ENCODE measurements around the gene PPA1.
A peak's percentile ranks its signal among the peaks of the same experiment; 100 is the strongest.
"Not testable (repeated sequence)": the region's sequence is repeated elsewhere in the genome, so short reads cannot be mapped to it uniquely, and the experiment has no call there.

The PPA1 gene

DNA sequence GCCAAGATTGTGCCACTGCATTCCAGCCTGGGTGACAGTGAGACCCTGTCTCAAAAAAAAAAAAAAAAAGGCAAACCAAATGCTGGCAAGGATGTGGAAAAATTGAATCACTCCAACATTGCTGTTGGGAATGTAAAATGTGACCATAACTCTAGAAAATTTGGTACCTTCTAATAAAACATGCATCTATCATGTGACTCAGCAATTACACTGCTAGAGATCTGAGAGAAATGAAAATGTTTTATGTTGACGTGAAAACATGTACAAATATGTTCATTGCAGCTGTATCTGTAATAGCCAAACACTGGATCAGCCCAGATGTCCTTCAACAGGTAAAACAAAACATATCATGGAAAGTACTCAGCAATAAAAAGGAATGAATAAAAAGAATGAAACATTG is 32.1 kb downstream of the PPA1 start:
- no peak for DNase-seq

DNA sequence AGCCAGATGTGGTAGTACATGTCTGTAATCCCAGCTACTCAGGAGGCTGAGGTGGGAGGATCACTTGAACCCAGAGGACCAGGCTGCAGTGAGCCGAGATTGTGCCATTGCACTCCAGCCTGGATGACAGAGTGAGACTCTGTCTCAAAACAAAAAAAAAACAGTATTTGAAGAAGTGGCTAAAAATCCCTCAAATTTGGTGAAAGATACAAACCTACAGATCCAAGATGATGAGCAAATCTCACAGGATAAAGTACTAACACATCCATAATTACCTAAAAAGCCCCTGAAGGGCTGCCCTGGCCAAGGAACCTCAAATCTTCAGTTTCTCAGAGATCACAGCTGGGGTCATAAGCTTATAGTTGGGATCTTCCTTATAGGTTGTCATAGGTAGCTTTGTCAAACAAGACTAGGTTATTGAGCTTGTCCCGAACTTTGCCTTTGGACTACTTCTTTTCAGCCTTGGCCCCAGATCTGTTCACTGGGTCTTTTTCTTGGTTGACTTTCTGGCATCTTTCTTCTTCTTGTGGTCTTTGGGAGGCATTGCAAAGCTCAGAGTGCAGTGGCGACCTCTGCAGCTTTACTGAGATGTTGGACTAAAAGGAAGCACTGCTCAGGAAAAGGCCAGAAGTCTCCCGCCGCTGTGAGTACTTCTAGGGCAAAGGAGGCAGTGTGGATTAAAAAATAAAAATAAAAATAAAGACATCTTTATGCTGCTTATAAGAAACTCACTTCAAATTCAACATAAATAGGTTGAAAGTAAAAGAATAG is 34.3 kb downstream of the PPA1 start:
- peak; percentile 14 for DNase-seq

DNA sequence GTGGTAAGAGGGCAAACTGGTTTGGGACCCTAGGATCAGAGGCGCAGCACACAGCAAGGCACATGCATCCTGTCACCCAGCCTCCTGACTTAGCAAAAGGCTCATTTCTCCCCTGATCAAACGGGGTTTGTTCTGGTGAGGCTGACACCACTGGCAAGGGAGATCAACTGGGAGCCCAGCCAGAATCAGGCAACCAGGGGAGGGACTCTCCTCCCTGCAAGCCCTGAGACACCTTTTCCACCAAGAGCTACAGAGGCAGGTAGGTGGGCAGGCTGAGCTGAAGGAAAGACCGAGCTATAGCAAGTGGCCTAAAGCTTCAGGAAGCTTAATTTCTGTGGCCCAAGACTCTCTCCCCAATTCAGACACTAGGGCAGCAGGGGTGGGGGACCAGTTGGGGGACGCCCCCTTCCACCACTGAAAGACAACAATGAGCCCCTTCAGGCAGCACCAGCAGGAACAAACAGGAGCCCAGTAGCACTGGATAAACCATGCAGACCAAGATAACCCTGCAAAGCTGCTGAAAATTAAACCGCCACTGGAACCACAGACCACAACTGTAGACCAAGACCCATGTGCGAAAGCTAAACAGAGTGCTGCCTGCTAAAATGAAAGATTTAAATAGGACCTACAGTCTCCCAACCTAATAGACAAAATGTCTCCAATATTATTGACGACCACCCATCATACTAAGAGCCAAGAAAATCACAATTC is 35.8 kb downstream of the PPA1 start:
- DNase-seq = no peak

DNA sequence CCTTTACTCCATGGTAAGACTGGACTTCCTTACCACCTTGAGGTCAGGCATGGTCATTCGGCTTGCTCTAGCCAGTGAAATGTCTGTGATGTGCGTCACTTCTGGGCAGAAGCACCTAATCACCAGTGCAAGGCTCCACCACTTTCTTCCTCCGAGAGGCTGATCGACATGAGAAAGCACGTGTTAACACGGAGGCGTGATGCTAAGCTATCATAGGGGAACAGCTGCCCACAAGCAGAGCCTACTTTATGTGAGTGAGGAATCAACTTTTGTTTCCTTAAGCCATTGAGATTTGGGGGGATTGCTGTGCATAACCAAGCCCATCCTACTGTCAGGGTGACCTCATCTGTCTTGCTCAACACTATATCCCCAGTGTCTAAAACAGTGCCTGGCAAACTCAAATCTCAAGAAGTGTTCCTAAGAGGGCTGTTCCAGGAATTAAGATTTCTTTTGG is 39.8 kb downstream of the PPA1 start:
- no peak for DNase-seq

DNA sequence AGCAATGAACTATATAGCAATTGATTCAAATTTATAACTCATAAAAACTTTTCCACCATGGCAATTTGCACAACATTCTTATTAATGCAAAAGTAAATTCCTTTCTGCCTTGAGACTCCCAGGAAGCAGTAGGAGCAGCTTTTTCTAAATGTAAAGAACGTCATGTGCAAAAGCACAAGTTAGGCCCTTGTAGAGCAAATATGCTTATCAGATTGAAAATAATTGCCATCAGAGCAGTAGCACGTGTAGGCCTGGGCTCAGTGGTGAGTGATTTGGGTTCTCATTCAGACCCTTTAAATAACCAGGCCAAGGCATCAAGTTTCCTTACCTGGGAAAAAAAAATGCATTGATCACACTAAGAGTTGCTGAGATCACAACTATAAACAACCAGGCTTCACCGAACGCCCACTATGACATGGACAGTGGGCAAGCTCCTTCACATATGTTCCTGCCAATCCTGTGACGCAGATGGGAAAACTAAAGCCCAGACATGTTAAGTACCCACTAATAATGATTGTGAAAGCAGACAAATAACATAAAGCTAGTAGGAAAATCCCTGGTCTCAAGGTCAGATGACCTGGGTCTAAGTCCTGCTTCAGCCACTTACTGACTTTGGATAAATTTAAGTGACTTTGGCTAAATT is 40.8 kb downstream of the PPA1 start:
- no peak for DNase-seq

DNA sequence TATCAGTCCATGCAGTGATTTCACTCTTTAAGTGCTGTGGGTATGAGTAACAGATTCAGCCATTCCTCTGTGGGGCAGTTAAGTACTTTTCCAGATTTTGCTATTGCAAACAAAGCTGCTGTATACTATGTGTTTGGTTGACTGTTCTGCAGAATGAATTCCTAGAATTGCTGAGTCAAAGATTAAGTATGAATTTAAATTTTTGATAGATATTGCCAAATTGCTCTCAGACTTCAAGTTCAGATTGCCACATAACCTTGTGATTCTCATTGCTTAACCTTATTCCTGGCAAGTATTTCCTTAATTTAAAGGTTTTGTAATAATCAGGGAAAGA is 41.3 kb downstream of the PPA1 start:
- no peak for DNase-seq

DNA sequence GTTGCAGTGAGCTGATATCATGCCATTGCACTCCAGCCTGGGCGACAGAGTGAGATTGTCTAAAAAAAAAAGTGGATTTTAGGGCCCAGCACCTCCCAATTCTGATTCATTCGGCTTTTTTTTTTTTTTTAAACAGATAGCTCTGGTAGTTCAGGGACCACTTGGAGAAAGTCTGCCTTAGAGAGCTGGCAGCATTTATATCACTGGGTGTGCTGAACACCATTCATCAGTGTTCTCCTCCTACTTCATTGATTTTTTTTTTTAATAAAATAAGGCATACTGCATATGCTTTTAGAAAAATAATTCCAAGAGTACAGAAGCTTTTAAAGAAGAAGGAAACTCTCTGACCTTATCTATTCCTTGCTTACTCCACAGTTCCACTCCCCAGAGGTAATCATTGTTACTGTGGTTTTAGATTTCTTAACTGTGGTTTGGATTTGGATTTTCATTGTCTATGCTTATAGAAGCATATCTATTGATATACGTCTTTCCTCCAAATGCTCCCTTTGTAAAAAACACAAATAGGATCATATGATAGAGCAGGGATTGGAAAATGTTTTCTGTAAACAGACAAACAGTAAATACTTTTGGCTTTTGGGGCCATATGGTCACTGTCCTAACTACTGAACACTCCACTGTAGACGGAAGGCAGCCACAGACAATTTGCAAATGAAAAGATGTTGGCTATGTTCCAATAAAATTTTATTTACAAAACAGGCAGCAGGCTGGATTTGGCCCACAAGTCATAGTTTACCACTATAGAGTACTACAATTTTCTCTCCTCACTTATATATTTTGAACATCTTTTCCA is 41.9 kb downstream of the PPA1 start:
- no peak for DNase-seq

DNA sequence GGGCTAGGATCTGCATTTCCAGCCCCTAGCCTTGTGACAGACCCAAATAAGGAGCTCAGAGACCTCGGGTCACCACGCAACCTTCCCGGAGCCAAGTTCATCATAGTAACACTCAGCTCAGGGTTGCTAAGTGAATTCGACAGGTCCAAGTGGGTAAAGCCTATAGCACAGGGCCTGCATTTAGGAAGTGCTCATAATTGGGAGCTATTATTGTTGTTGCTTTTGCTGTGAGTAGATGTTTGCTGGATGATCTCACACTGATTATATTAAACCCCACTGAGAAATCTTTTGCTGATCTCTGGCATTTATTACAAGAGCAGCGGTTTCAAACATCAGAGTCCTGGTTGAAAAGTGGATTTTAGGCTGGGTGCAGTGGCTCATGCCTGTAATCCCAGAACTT is 42.6 kb downstream of the PPA1 start:
- no peak for DNase-seq

DNA sequence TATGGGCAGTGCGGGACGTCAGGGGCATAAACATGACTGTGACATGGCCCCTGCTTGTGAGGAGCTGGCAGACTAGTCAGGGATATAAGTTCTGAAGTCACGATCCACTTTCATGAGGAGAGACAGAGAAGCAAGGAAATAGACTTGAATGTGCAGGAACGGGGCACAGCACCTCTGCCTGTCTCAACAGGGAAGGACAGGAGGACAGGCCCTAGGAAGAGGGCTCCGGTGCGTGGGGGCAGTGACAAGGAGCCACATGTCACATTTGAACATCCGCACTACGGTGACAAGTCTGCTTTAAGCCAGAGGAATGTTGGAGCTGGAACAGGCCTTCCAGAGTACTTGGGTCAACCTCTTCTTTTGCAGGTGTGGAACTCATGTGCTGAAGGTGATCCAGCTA is 43.1 kb downstream of the PPA1 start:
- no peak for DNase-seq

DNA sequence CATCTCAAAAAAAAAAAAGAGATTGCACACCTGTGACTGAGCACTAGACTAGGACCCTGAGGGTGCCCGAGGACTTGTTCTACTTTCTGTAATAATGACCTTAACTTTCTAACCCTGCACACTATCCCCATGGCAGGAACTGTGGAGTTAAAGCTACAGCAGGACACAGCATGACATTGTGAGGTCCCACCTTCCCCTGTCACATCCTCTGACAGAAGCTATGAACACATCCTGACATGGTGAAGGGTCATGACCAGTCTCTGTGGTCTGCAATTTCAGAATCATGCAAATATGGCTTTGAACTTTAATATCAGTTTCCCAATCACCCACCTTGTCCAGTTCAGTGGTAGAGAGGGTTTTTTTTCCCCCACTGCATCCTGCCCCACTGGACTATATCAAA is 44.5 kb downstream of the PPA1 start:
- DNase-seq = no peak

DNA sequence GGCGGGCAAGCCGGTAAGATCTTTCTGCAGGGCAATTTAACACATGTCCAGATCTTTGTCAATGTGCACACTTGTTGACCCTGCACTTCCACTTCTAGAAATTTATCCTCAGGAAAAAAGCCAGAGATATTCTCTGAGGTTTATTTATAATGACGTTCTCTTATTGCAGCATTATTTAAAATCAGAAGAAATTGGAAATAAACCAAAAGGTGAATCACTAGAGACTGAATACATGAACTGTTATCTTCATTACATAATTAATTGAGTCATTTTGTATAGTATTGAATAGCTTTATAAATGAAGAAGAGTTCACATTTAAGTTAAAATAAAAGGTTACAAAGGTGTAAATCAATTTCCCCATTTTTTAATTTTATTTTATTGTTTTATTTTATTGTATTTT is 46.7 kb downstream of the PPA1 start:
- DNase-seq = no peak

DNA sequence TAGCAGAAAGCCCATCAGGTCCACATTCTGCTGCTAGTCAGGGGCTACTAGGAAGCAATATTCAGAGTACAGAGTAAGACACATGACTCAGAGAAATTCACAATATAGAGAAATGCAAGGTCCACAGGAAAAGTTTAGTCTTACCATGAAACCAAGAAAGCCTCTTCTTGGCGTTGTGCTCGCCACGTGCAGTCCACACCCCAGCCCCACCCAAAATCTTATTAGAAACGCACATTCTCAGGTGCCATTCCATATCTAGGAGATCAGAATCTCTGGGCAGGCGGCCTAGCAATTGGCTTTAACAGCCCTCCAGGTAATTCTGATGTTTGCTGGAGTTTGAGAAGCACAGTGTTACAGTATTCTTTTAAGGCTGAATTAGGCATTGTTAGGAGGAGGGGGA is 47.1 kb downstream of the PPA1 start:
- no peak for DNase-seq

DNA sequence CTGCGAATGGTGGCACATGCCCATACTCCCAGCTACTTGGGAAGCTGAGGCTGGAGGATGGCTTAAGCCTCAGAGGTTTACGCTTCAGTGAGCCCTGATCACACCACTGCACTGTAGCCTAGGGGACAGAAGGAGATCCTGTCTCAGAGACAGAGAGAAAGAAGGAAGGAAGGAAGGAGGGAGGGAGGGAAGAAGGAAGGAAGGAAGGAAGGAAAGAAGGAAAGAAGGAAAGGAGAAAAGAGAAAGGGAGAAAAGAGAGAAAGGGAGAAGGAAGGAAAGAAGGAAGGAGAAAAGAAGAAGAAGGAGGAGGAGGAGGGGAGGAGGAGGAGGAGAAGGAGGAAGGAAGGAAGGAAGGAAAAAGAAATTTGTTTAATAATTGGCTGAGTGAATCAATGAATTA is 49.9 kb downstream of the PPA1 start:
- DNase-seq = no peak

DNA sequence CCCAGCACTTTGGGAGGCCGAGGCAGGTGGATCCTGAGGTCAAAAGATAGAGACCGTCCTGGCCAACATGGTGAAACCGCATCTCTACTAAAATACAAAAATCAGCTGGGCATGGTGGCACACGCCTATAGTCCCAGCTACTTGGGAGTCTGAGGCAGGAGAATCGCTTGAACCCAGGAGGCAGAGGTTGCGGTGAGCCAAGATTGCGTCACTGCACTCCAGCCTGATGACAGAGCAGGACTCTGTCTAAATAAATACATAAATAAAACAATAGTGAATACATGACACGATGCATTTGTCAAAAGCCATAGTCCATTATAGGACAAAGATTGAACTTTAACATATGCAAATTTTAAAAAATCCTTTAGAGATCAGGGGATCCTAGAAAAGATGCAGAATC is 54.0 kb downstream of the PPA1 start:
- DNase-seq = not testable (repeated sequence)

DNA sequence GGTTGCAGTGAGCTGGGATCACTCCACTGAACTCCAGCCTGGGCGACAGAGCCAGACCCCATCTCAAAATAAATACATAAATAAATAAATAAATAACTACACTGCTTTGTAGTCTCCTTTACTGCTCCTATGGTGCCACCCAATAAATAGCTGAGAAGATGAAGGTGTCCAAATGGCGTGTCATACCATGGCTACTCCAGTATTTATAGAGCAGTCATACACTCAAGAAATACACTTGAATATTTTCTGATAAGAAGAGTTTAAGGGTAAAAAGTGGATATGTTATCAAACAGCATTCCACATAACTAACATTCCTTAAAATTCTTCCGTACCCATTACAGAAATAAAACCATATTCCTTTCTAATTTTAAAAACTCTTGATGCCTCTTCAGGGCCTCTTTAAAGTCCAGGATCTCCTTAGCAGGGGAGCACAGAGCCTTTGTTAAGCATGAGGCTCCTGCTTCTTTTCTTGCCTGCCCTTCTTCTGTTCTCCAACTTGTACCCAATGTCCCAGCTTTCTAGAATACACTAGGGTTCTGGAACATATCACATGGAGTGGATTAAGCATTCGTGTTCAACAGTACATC is 55.0 kb downstream of the PPA1 start:
- no peak for DNase-seq

DNA sequence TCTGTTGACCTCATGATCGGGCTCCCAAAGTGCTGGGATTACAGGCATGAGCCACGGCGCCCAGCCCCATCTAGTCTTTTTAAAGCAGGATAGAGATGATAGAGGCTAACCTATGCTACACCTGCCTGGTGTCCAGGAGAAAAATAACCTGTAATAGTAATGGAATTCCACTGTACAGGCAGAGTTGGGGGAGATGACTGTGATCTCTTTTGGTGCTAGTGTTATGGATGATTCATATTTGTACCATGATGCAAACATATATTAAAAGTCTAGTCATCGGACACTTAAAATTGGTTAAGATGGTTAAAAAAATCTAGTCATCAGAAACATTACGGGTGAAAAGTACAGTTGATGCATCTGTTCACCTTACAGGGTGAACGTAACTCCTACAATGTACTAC is 56.8 kb downstream of the PPA1 start:
- DNase-seq = no peak

DNA sequence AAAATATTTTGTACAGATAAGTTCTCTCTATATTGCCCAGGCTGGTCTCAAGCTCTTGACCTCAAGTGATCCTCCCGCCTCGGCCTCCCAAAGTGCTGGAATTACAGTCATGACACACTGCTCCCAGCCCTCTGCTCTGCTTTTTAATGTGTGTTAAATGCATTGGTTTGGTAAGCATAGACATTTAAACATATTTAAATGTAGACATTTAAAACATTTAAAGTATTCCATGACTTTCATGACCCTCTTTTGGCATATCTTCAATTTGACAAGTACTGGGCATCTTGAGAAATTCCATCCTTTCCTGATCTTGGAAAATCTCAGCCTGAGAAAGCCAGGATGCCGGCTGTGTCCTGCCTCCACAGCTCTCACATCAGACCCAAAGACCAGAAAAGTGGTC is 57.7 kb downstream of the PPA1 start:
- DNase-seq = no peak

DNA sequence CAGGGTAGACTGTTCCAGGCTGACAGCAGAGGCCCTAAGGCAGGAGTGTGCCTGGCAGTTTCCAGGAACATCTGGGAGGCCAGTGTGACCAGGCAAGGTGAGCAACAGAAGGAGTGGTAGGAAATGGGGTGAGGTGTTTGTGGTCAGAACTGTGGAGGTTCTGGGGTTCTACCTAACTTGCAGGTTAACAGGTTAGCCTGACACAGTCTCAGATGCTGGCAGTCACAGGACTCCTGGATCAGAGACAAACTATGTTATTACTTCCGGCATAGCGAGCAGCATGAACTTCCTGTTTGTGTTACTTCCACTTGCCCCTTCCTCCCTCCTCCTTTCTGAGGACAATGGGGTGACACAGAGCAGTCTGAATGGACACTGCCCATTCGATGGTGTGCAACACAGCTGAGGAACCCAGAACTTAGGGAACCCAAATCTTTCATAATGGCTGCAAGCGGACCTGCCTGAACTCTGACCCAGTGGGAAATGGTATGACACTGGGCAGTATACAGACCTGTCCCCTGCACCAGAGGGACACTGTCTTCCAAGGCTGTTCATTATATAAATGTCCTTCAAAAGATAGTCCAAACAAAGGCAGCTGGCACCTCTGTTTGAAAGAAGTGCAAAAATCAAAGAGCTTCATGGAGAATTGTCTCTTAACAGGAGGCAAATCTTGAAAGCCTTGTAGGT is 59.0 kb downstream of the PPA1 start:
- DNase-seq = peak; percentile 38

DNA sequence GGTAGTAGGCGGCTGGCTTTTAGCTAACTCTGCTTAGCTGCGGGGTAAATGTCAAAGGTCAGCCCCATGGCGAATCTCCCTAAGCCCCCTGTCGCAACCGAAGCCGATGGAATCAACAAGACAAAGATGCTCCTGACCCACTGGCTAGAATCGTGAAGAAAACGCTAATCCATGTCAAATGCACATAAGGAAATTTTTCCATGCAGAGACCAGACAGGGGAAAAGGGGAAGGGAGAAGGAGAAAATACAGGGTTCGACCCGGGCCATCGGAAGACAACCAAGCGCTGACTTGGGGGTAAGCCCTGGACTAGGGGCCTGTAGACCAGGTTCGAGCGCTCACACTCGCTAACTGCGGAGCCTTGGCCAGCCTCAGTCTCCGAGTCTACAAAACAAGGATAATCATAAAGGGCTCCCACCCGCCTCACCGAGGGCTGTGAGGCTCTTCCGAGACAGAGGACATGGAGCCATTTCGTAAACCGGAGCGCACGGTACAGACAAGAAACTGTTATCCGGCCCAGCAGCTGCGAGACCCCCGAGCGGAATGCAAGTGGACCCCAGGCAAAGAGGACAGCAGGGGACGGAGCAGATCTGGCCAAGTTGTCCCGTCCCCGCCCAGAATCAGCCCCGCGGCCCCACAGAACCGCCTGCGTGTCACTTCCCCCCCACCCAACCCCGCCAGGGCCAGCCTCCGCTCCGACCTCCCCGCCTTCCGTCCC is 63.4 kb downstream of the PPA1 start:
- no peak for DNase-seq

DNA sequence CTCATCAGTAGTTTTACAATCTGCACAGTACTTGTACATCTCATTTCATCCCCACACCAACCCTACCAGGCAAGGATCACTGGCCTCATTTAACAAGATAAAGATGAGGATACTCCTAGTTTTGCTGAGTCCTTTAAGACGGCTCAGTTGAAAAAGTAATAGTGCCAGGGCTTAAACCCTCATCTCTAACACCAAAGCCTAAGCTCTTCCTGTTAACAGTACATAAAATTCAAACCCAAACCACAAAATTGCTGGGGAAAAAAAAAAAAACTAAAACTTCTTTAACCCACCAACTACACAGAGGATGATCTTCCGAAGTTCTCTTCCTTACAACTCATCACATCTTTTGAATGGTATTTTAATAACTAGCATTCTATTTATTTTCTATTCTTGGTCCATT is 64.2 kb downstream of the PPA1 start:
- no peak for DNase-seq

DNA sequence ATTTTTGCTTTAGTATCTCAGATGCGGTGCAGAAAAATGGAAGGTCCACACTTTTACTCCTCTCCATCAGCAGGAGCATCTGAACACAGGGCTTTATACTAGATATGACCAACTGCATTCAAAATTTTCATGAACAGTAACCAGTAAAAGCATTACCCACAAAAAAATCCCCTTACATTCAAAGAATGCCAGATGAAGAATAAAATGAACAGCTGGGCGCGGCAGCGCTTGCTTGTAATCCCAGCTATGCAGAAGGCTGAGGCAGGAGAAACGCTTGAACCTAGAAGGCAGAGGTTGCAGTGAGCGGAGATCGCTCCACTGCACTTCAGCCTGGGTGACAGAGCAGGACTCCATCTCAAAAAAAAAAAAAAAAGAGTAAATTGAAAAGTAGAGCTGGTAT is 66.0 kb downstream of the PPA1 start:
- no peak for DNase-seq

DNA sequence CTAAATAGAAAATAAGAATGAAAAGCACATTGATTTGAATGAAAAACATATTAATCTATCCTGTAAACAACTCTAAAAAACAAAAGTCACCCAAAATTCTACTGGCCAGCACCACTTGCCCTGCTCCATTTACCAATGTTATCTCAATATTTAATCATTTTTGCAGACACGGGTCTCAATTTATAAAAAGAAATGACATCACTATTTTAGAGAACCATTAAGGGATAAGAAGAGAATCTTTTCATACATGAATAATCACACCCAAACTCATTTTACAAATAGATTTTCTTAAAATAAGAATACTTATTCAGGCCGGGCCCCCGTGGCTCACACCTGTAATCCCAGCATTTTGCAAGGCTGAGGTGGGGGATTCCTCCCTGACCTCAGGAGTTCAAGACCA is 66.8 kb downstream of the PPA1 start:
- no peak for DNase-seq

All from CD4-positive, alpha-beta T cell treated with Interleukin-6 for 4 hours (primary cell).